Neutrophil (primary cell): Measurements from ENCODE around the gene GJD2.

Experiments
- H3K27ac ChIP-seq: fragments of 200-600 bp; sonication (generic); 2 replicates; pipeline ENCODE4 v1.5.1; 2016; ENCODE audit warnings: mild to moderate bottlenecking, moderate library complexity
- H3K27me3 ChIP-seq: fragments of 200-600 bp; sonication (generic); 2 replicates; pipeline ENCODE4 v1.6.0; 2016; ENCODE audit warnings: mild to moderate bottlenecking
- H3K36me3 ChIP-seq: fragments of 200-600 bp; sonication (generic); 2 replicates; pipeline ENCODE4 v1.5.1; 2017
- H3K4me1 ChIP-seq, 2 experiments: fragments of 200-600 bp in 1 of 2; sonication (generic) in 1 of 2; 1 replicate in 1 of 2; 2 replicates in 1 of 2; pipeline versions ENCODE4 v1.5.1 to v1.6.1; 2013 to 2016; ENCODE audit warnings: low read depth in 1 of 2, low read length in 1 of 2, mild to moderate bottlenecking in 1 of 2, moderate library complexity in 1 of 2; ENCODE audit not compliant: control insufficient read depth in 1 of 2, insufficient read depth in 1 of 2
- H3K4me3 ChIP-seq, 2 experiments: fragments of 200-600 bp in 1 of 2; sonication (generic) in 1 of 2; 1 replicate in 1 of 2; 2 replicates in 1 of 2; pipeline ENCODE4 v1.5.1; 2013 to 2016; ENCODE audit warnings: low read depth in 1 of 2, low read length in 1 of 2, mild to moderate bottlenecking in 1 of 2, moderate library complexity in 1 of 2
- H3K9me3 ChIP-seq: fragments of 200-600 bp; sonication (generic); 2 replicates; pipeline ENCODE4 v1.5.1; 2016
- CTCF ChIP-seq: fragments of 200-600 bp; sonication (generic); IDR thresholded peaks from 2 replicates; pipeline ENCODE4 v1.5.1; 2016; ENCODE audit warnings: antibody characterized with exemption

Gene GJD2

GRCh38 chr15:34719695-34720094 lies 35.1 kb downstream of the GJD2 start:
- TF ChIP-seq CTCF, result no peak
- no peak overlapping the region for H3K27ac ChIP-seq
- H3K9me3 ChIP-seq, result no peaks in the 10 kb centered on the region
- no peaks in the 10 kb centered on the region for H3K4me1 ChIP-seq
- H3K36me3 ChIP-seq, result no peaks in the 10 kb centered on the region
- H3K4me3 ChIP-seq, result no peak overlapping the region
- H3K27me3 ChIP-seq, result peaks cover 75% of the 10 kb centered on the region

GRCh38 chr15:34718681-34719665 lies 35.8 kb downstream of the GJD2 start:
- Histone ChIP-seq H3K36me3 (no peaks in the 10 kb centered on the region), H3K4me3 (no peak overlapping the region), H3K27me3 (peaks cover 70% of the 10 kb centered on the region), H3K4me1 (no peaks in the 10 kb centered on the region), H3K27ac (no peak overlapping the region), H3K9me3 (no peaks in the 10 kb centered on the region)
- no peak for TF ChIP-seq CTCF

- no peaks in the 10 kb centered on the region for H3K9me3 ChIP-seq
- TF ChIP-seq CTCF, result no peak
- H3K4me3 ChIP-seq, result no peak overlapping the region
- peaks cover 69% of the 10 kb centered on the region for H3K27me3 ChIP-seq
- H3K4me1 ChIP-seq, result no peaks in the 10 kb centered on the region
- no peak overlapping the region for H3K27ac ChIP-seq
- H3K36me3 ChIP-seq, result no peaks in the 10 kb centered on the region
Observed at GRCh38 chr15:34717729-34718128, 37.1 kb downstream of the GJD2 start.

GRCh38 chr15:34716111-34716510 lies 38.7 kb downstream of the GJD2 start:
- Histone ChIP-seq H3K4me1 (no peaks in the 10 kb centered on the region), H3K9me3 (no peaks in the 10 kb centered on the region), H3K36me3 (no peaks in the 10 kb centered on the region), H3K27me3 (peaks cover 68% of the 10 kb centered on the region), H3K27ac (no peak overlapping the region), H3K4me3 (no peak overlapping the region)
- TF ChIP-seq CTCF, result no peak

- H3K27ac ChIP-seq, result no peak overlapping the region
- H3K9me3 ChIP-seq, result no peaks in the 10 kb centered on the region
- no peaks in the 10 kb centered on the region for H3K4me1 ChIP-seq
- TF ChIP-seq CTCF, result no peak
- H3K4me3 ChIP-seq, result no peak overlapping the region
- H3K36me3 ChIP-seq, result no peaks in the 10 kb centered on the region
- peaks cover 58% of the 10 kb centered on the region for H3K27me3 ChIP-seq
Observed at GRCh38 chr15:34714476-34715121, 40.2 kb downstream of the GJD2 start.
